ENCODE data around the gene HTR3A. TPM values are rescaled to one million over a fixed set of nuclear protein-coding genes. Genes with fewer than 3 reads are reported as not detected.

Gene HTR3A
- not detected for total RNA-seq

GRCh38 chr11:113974741-113975470 is at the start of gene HTR3A:
TSS of gene HTR3A (plus strand) at chr11:113975108. CDS start at chr11:113975326, 218 bp downstream.

Other genes with a start within 250 kb of the HTR3A start
- 10 to 100 TPM; 13.6 to 14.6 TPM for gene ZW10, start 201.4 kb upstream of the HTR3A start, total RNA-seq
- not detected for gene CLDN25, start 195.3 kb upstream of the HTR3A start, total RNA-seq
- gene USP28, start 99.5 kb upstream of the HTR3A start, total RNA-seq: 10 to 100 TPM; 35.6 to 36.9 TPM
- gene HTR3B, start 70.3 kb upstream of the HTR3A start, total RNA-seq: not detected
- gene ZBTB16, start 84.6 kb downstream of the HTR3A start, total RNA-seq: 1 to 10 TPM; 4.8 to 5.4 TPM